Neuronal stem cell (in vitro differentiated cells): ENCODE data around the gene C11orf21.

Source experiments
- DNase-seq: peaks from one replicate; pipeline ENCODE4 v3.0.0-alpha.2; 2013; ENCODE audit warnings: low spot score
- H2AFZ ChIP-seq: one replicate; pipeline ENCODE4 v1.6.1; 2013; ENCODE audit warnings: mild to moderate bottlenecking, low read length, inconsistent platforms
- H2AK5ac ChIP-seq: 2 replicates; pipeline ENCODE4 v1.6.1; 2013; ENCODE audit warnings: low read depth, mild to moderate bottlenecking, inconsistent platforms, low read length, moderate library complexity, mixed read lengths
- H2BK120ac ChIP-seq: 2 replicates; pipeline ENCODE4 v1.6.1; 2013; ENCODE audit warnings: low read depth, mild to moderate bottlenecking, inconsistent platforms, low read length, moderate library complexity, mixed read lengths
- H2BK12ac ChIP-seq: one replicate; pipeline ENCODE4 v1.6.1; 2013; ENCODE audit warnings: low read length, inconsistent platforms
- H2BK15ac ChIP-seq: 2 replicates; pipeline ENCODE4 v1.6.1; 2013; ENCODE audit warnings: mild to moderate bottlenecking, low read length, inconsistent platforms, mixed read lengths
- H2BK5ac ChIP-seq: one replicate; pipeline ENCODE4 v1.6.1; 2013; ENCODE audit warnings: inconsistent platforms, mild to moderate bottlenecking, low read length, moderate library complexity
- H3K14ac ChIP-seq: one replicate; pipeline ENCODE4 v1.6.1; 2013; ENCODE audit warnings: low read length, inconsistent platforms
- H3K18ac ChIP-seq: 2 replicates; pipeline ENCODE4 v1.6.1; 2013; ENCODE audit warnings: low read length, inconsistent platforms
- H3K23ac ChIP-seq: 2 replicates; pipeline ENCODE4 v1.6.1; 2013; ENCODE audit warnings: low read depth, mild to moderate bottlenecking, mixed read lengths, low read length, inconsistent platforms; ENCODE audit not compliant: poor library complexity
- H3K27ac ChIP-seq: replicated peaks from 3 replicates; pipeline ENCODE4 v1.5.1; 2013; ENCODE audit warnings: low read length, inconsistent platforms
- H3K27me3 ChIP-seq, 3 experiments: 2 replicates each; pipeline ENCODE4 v1.6.1; 2013; ENCODE audit warnings: low read length in 3 of 3, mild to moderate bottlenecking in 2 of 3, inconsistent platforms in 1 of 3, low read depth in 1 of 3, mixed read lengths in 1 of 3, moderate library complexity in 1 of 3; ENCODE audit not compliant: control insufficient read depth in 3 of 3, insufficient read depth in 3 of 3
- H3K36me3 ChIP-seq, 2 donors: replicated peaks in 1 of 2; 2 replicates each; pipeline ENCODE4 v1.6.1; 2013; ENCODE audit warnings: low read length in 2 of 2; ENCODE audit not compliant: control insufficient read depth in 2 of 2, insufficient read depth in 2 of 2
- H3K4ac ChIP-seq: 2 replicates; pipeline ENCODE4 v1.6.1; 2013; ENCODE audit warnings: inconsistent platforms, mild to moderate bottlenecking, low read length, moderate library complexity
- H3K4me1 ChIP-seq, 2 donors: 1 replicate in 1 of 2; 2 replicates in 1 of 2; pipeline ENCODE4 v1.6.1; 2013; ENCODE audit warnings: low read length in 2 of 2, low read depth in 1 of 2; ENCODE audit not compliant: control insufficient read depth in 2 of 2, insufficient read depth in 1 of 2
- H3K4me2 ChIP-seq: one replicate; pipeline ENCODE4 v1.6.1; 2013; ENCODE audit warnings: mild to moderate bottlenecking, low read length, inconsistent platforms; ENCODE audit not compliant: insufficient read depth, poor library complexity, severe bottlenecking
- H3K4me3 ChIP-seq, 2 donors: 2 replicates each; pipeline ENCODE4 v1.5.1; 2013; ENCODE audit warnings: low read length in 2 of 2, mild to moderate bottlenecking in 2 of 2, inconsistent platforms in 1 of 2, moderate library complexity in 1 of 2
- H3K79me1 ChIP-seq: one replicate; pipeline ENCODE4 v1.6.1; 2013; ENCODE audit warnings: low read depth, mild to moderate bottlenecking, inconsistent platforms, low read length, moderate library complexity
- H3K9ac ChIP-seq: one replicate; pipeline ENCODE4 v1.6.1; 2013; ENCODE audit warnings: mild to moderate bottlenecking, low read depth, low read length, inconsistent platforms; ENCODE audit not compliant: poor library complexity
- H3K9me3 ChIP-seq, 2 donors: replicated peaks in 1 of 2; 2 replicates each; pipeline versions ENCODE3 to v1.6.1; 2013; ENCODE audit warnings: low read length in 2 of 2, mild to moderate bottlenecking in 2 of 2, inconsistent platforms in 1 of 2, low read depth in 1 of 2, mixed read lengths in 1 of 2, moderate library complexity in 1 of 2; ENCODE audit not compliant: control insufficient read depth in 2 of 2, insufficient read depth in 1 of 2
- H4K8ac ChIP-seq: one replicate; pipeline ENCODE4 v1.6.1; 2013; ENCODE audit warnings: low read depth, mild to moderate bottlenecking, inconsistent platforms, low read length, moderate library complexity
- H4K91ac ChIP-seq: one replicate; pipeline ENCODE4 v1.6.1; 2013; ENCODE audit warnings: low read length, low read depth, mild to moderate bottlenecking, inconsistent platforms; ENCODE audit not compliant: poor library complexity
- WGBS, 2 donors: extraction: QIAGEN DNeasy Blood & Tissue Kit; methylation state at CpG; one replicate each; pipeline ENCODE4 v1.1.7; 2013; ENCODE audit warnings: missing lambda C conversion rate in 2 of 2, mixed read lengths in 1 of 2; ENCODE audit not compliant: insufficient read length in 2 of 2, insufficient replicate concordance in 1 of 2; ENCODE audit errors: extremely low coverage in 2 of 2; 5-methylcytosine and 5-hydroxymethylcytosine counted together

C11orf21 gene

DNA sequence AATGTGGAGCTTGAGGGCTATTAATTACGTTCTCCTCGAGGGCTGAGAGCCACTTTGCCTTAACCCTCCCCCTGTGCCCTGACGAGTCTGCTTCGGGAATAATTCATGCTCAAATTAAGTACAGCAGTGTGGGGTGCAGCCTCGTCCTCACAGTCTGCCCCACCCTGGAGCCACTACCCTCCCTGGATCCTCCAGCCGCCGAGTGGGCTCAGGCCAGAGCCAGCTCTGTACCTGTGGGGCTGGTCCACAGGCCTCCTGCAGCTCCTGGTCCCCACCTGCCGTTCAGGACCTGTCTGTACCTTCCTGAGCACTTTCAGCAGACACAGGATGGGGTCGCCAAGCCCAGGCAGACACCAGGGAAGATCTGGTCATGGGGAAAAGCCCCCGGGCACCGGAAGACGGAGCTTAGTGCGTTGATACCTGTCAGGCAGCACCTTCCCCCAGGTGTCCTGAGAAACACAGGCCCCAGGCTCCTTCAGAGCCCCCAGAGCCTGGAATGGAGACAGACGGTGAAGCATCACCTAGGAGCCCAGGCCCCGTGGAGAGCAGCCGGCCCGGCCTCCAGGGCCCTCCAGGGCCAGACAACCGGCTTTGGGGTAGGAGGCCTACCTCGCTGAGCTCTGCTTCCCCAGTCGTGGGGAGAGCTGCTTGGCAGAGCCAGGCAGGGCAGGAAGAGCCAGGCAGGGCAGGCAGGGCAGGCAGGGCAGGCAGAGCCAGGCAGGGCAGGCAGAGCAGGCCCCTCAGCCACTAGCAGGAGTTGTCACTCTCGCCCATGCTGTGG is 9.8 kb upstream of the C11orf21 start:
- Histone ChIP-seq H3K18ac (peak overlapping the region; percentile 97), H2BK120ac (peak overlapping the region; percentile 87), H3K4ac (peak overlapping the region; percentile 84), H3K9ac (peak overlapping the region; percentile 84), H2BK15ac (peak overlapping the region; percentile 97), H3K4me1 (peaks cover under 1 to 7% of the 10 kb centered on the region in 2 donors), H3K14ac (peak overlapping the region; percentile 82), H2AK5ac (peak overlapping the region; percentile 99), H3K27ac (no peak overlapping the region), H3K23ac (peak overlapping the region; percentile 89), H2BK5ac (peak overlapping the region; percentile 82), H3K36me3 (no peaks in the 10 kb centered on the region), H2AFZ (no peak overlapping the region), H3K9me3 (no peaks in the 10 kb centered on the region), H3K4me2 (no peak overlapping the region), H3K79me1 (peaks cover 5% of the 10 kb centered on the region), H4K91ac (peak overlapping the region; percentile 92), H3K4me3 (no peak overlapping the region), H4K8ac (peak overlapping the region; percentile 96), H2BK12ac (peak overlapping the region; percentile 99), H3K27me3 (no peaks in the 10 kb centered on the region)
- no CpG with 5 or more reads among the region's 21 CpGs for WGBS, 2 donors
- no peak for DNase-seq

DNA sequence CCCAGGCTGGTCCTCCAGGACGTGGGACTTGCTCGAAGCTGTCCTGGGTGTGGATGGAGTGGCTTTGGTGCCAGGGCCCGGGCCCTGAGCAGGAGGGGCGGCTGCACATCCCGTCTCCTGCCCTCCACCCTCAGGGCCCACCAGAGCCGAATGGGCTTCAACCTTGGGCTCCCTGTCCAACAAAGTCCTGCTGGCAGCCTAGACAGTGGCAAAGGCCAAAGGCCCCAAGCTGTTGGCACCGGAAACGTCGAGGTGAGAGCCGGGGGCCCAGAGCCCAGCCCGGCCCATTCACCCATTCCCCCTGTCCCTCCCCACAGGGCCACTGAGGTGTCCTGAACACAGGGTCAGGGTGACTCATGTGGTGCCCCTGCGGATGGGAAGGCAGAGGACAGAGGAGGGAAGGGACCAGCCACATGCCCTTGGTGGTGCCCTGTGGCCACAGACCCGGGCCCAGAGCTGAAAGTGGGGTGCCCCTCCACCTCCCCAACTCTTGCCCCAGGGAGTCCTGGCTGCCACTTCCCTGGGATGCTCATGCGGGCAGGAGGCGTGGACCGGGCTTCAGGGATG is 9.2 kb upstream of the C11orf21 start:
- no peak for DNase-seq
- Histone ChIP-seq H3K79me1 (peaks cover 5% of the 10 kb centered on the region), H3K4me3 (no peak overlapping the region), H2BK5ac (peak overlapping the region; percentile 75), H3K4ac (no peak overlapping the region), H2BK12ac (peak overlapping the region; percentile 84), H3K9me3 (no peaks in the 10 kb centered on the region), H3K27ac (no peak overlapping the region), H3K18ac (peak overlapping the region; percentile 70), H3K4me1 (peaks cover 5 to 7% of the 10 kb centered on the region in 2 donors), H4K8ac (no peak overlapping the region), H3K27me3 (no peaks in the 10 kb centered on the region), H3K14ac (no peak overlapping the region), H3K4me2 (no peak overlapping the region), H4K91ac (no peak overlapping the region), H3K36me3 (no peaks in the 10 kb centered on the region), H2BK15ac (peak overlapping the region; percentile 94), H2BK120ac (peak overlapping the region; percentile 87), H3K23ac (peak overlapping the region; percentile 25), H2AK5ac (peak overlapping the region; percentile 99), H2AFZ (no peak overlapping the region), H3K9ac (no peak overlapping the region)
- no CpG with 5 or more reads among the region's 16 CpGs for WGBS, 2 donors

DNA sequence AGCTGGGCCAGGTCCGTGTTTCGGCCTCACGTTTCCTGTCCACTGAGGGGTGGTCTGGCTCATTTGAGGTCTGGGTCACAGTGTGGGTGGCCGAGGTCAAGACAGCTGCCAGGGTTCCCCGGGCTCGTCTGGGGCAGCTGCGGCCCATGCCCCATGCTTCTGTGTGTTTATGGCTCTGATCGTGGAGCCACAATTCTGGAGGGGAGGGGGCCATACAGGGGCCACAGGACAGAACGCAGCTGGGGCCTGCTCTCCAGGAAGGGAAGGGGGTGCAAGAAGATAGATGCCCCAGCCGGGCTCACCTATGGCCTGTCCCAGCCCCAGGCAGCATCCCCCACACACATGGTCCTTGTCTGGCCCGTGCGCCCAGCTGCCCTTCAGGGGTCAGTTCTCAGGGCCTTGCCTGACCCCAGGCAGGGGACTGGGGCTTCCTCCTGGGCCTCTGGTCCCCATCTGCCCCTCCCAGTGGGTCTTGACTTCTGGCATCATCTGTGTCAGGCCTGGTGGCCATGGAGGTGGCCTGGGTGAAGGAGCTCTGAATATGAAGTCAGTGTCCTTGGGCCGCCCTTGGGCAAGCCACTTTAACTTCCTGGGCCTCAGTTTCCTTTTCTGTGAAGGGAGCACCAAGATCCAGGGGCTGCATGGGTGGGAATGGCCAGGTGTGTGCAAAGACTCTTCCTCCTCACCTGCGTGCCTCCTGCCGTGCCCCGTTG is 8.5 kb upstream of the C11orf21 start:
- no CpG with 5 or more reads among the region's 16 CpGs for WGBS, 2 donors
- peak overlapping the region; percentile 44 for H3K18ac ChIP-seq

More for the DNA sequence above, 8.5 kb upstream of the C11orf21 start:
- peak overlapping the region; percentile 75 for H2BK5ac ChIP-seq
- H3K9me3 ChIP-seq: no peaks in the 10 kb centered on the region
- peak overlapping the region; percentile 91 for H2BK120ac ChIP-seq
- peak overlapping the region; percentile 90 for H2BK12ac ChIP-seq
- no peak overlapping the region for H3K4me2 ChIP-seq
- peak overlapping the region; percentile 25 for H3K23ac ChIP-seq
- no peak for DNase-seq
- no peak overlapping the region for H3K4ac ChIP-seq
- peak overlapping the region; percentile 94 for H2BK15ac ChIP-seq
- H3K14ac ChIP-seq: no peak overlapping the region
- peak overlapping the region; percentile 99 for H2AK5ac ChIP-seq
- no peak overlapping the region for H3K4me3 ChIP-seq
- H3K9ac ChIP-seq: no peak overlapping the region
- H3K27ac ChIP-seq: no peak overlapping the region
- H3K36me3 ChIP-seq: no peaks in the 10 kb centered on the region
- no peaks in the 10 kb centered on the region for H3K27me3 ChIP-seq
- peaks cover 4% of the 10 kb centered on the region for H3K79me1 ChIP-seq
- no peak overlapping the region for H4K91ac ChIP-seq
- peaks cover 5 to 10% of the 10 kb centered on the region in 2 donors for H3K4me1 ChIP-seq
- H4K8ac ChIP-seq: no peak overlapping the region
- no peak overlapping the region for H2AFZ ChIP-seq
